HG03571 (cell line): ENCODE measurements around the gene SHF.
"Not testable (repeated sequence)": the region's sequence is repeated elsewhere in the genome, so short reads cannot be mapped to it uniquely, and the experiment has no call there.

Experiments used
- ATAC-seq: cut with Tn5 transposase; IDR thresholded peaks from one replicate; pipeline ENCODE4 v1.9.1; 2021; ENCODE audit not compliant: unreplicated experiment

SHF gene

GRCh38 chr15:45147606-45148005 lies 40.2 kb downstream of the SHF start:
- no peak for ATAC-seq

- ATAC-seq: no peak
Measured at GRCh38 chr15:45146405-45146804, 41.4 kb downstream of the SHF start.

GRCh38 chr15:45144775-45145174 lies 43.0 kb downstream of the SHF start:
- ATAC-seq: no peak

GRCh38 chr15:45143946-45144345 lies 43.8 kb downstream of the SHF start:
- no peak for ATAC-seq

- ATAC-seq: no peak
Measured at GRCh38 chr15:45143056-45143455, 44.7 kb downstream of the SHF start.

GRCh38 chr15:45141386-45141785 lies 46.4 kb downstream of the SHF start:
- no peak for ATAC-seq

- no peak for ATAC-seq
Measured at GRCh38 chr15:45140557-45141250, 47.1 kb downstream of the SHF start.

GRCh38 chr15:45139770-45140169 lies 48.0 kb downstream of the SHF start:
- ATAC-seq: no peak

- ATAC-seq: no peak
Measured at GRCh38 chr15:45138814-45139765, 48.7 kb downstream of the SHF start.

GRCh38 chr15:45137703-45138102 lies 50.1 kb downstream of the SHF start:
- ATAC-seq: no peak

GRCh38 chr15:45136378-45136764 lies 51.4 kb downstream of the SHF start:
- ATAC-seq: no peak

GRCh38 chr15:45135705-45136377 lies 51.9 kb downstream of the SHF start:
- ATAC-seq: not testable (repeated sequence)

GRCh38 chr15:45134682-45135604 lies 52.8 kb downstream of the SHF start:
- ATAC-seq: no peak

GRCh38 chr15:45134046-45134445 lies 53.7 kb downstream of the SHF start:
- no peak for ATAC-seq

GRCh38 chr15:45133561-45133920 lies 54.2 kb downstream of the SHF start:
- no peak for ATAC-seq

- ATAC-seq: no peak
Measured at GRCh38 chr15:45132844-45133560, 54.8 kb downstream of the SHF start.

- no peak for ATAC-seq
Measured at GRCh38 chr15:45131510-45131909, 56.3 kb downstream of the SHF start.

GRCh38 chr15:45130291-45131000 lies 57.3 kb downstream of the SHF start:
- ATAC-seq: no peak

GRCh38 chr15:45129651-45130129 lies 58.1 kb downstream of the SHF start, which contains the start of the genes DUOX1 and DUOXA1:
Gene DUOX1 (plus strand): TSS chr15:45129994. CDS start chr15:45131967, 1,973 bp downstream.
Gene DUOXA1 (minus strand): TSS chr15:45129879. CDS start chr15:45123014, 6,865 bp downstream.
- no peak for ATAC-seq
